ENCODE measurements around the gene REEP1. TPM values are rescaled to one million over a fixed set of nuclear protein-coding genes. Genes with fewer than 3 reads are reported as not detected.
A peak's percentile ranks its signal among the peaks of the same experiment; 100 is the strongest.
"Not testable (repeated sequence)": the region's sequence is repeated elsewhere in the genome, so short reads cannot be mapped to it uniquely, and the experiment has no call there.

REEP1 gene
- polyA plus RNA-seq, 1 donor, result 36.9 TPM

DNA sequence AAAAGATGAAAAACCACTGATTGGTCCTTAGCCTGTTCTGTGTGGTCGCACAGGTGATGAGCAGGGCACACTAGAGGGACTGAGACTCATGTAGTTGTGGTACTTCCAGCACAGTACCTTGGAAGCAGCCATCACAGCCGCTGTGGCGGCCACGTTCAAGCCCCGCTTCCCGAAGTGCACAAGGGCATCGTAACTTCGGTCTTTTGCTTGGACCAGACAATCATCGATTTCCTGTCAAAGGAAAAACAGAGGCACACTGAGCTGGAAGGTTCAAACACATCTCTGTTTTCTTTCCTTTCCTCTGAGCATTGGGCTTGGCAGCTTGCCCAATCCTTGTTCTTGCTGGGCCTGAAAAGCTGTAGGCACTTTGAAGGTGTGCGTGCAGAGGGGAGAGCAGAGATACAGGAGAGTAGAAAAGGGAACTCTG lies 85.6 kb downstream of the REEP1 start:
- no peaks in the 10 kb centered on the region for H3K4me1 ChIP-seq (ENCODE audit: control insufficient read depth, insufficient read depth, low read length)
- H3K27me3 ChIP-seq (ENCODE audit: control insufficient read depth, insufficient read depth, low read length), result no peaks in the 10 kb centered on the region
- H3K36me3 ChIP-seq (ENCODE audit: control insufficient read depth, insufficient read depth, low read length), result peaks cover 8% of the 10 kb centered on the region
- H3K4me3 ChIP-seq (ENCODE audit: low read length), result no peak overlapping the region
- no peak overlapping the region for H3K27ac ChIP-seq (ENCODE audit: low read length)
- no CpG with 5 or more reads among the region's 10 CpGs for WGBS (ENCODE audit: insufficient coverage, low lambda C conversion rate)
- no peaks in the 10 kb centered on the region for H3K9me3 ChIP-seq (ENCODE audit: control insufficient read depth, low read depth, low read length)
- no peak for DNase-seq

- H3K27me3 ChIP-seq (ENCODE audit: control insufficient read depth, insufficient read depth, low read length), result no peaks in the 10 kb centered on the region
- H3K9me3 ChIP-seq (ENCODE audit: control insufficient read depth, low read depth, low read length), result no peaks in the 10 kb centered on the region
- peak; percentile 16 to 35 for DNase-seq
- H3K36me3 ChIP-seq (ENCODE audit: control insufficient read depth, insufficient read depth, low read length), result peaks cover 8% of the 10 kb centered on the region
- WGBS (ENCODE audit: insufficient coverage, low lambda C conversion rate), result no CpG with 5 or more reads among the region's 10 CpGs
- no peak overlapping the region for H3K4me3 ChIP-seq (ENCODE audit: low read length)
- H3K4me1 ChIP-seq (ENCODE audit: control insufficient read depth, insufficient read depth, low read length), result no peaks in the 10 kb centered on the region
- peak overlapping the region; percentile 16 for H3K27ac ChIP-seq (ENCODE audit: low read length)
These were observed 87.6 kb downstream of the REEP1 start for GRCh38 chr2:86249579-86250391.

- Histone ChIP-seq H3K9me3 (ENCODE audit: control insufficient read depth, low read depth, low read length) (no peaks in the 10 kb centered on the region), H3K36me3 (ENCODE audit: control insufficient read depth, insufficient read depth, low read length) (peaks cover 8% of the 10 kb centered on the region), H3K4me1 (ENCODE audit: control insufficient read depth, insufficient read depth, low read length) (peaks cover 5% of the 10 kb centered on the region), H3K4me3 (ENCODE audit: low read length) (no peak overlapping the region), H3K27me3 (ENCODE audit: control insufficient read depth, insufficient read depth, low read length) (no peaks in the 10 kb centered on the region), H3K27ac (ENCODE audit: low read length) (peak overlapping the region; percentile 16)
- DNase-seq, result no peak
- no CpG with 5 or more reads among the region's 6 CpGs for WGBS (ENCODE audit: insufficient coverage, low lambda C conversion rate)
These were observed 88.2 kb downstream of the REEP1 start for GRCh38 chr2:86249176-86249575.

- peak; percentile 51 to 70 for DNase-seq
- H3K27me3 ChIP-seq (ENCODE audit: control insufficient read depth, insufficient read depth, low read length); H3K4me1 ChIP-seq (ENCODE audit: control insufficient read depth, insufficient read depth, low read length); H3K9me3 ChIP-seq (ENCODE audit: control insufficient read depth, low read depth, low read length); H3K36me3 ChIP-seq (ENCODE audit: control insufficient read depth, insufficient read depth, low read length); H3K4me3 ChIP-seq (ENCODE audit: low read length): not testable (repeated sequence)
- WGBS (ENCODE audit: insufficient coverage, low lambda C conversion rate), result no CpG with 5 or more reads among the region's 5 CpGs
- H3K27ac ChIP-seq (ENCODE audit: low read length), result peak overlapping the region; percentile 20
These were observed 92.2 kb downstream of the REEP1 start for GRCh38 chr2:86245222-86245621.

DNA sequence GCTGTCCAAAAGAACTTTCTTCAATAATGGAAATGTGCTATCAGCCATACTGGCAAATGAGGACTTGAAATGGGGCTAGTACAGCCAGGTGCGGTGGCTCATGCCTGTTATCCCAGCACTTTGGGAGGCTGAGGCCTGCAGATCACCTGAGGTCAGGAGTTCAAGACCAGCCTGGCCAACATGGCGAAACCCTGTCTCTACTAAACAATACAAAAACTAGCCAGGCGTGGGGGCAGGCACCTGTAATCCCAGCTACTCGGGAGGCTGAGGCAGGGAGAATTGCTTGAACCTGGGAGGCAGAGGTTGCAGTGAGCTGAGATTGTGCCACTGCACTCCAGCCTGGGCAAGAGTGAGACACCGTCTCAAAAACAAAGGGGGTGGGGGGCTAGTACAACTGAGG lies 92.6 kb downstream of the REEP1 start:
- not testable (repeated sequence) for H3K4me1 ChIP-seq (ENCODE audit: control insufficient read depth, insufficient read depth, low read length); H3K27me3 ChIP-seq (ENCODE audit: control insufficient read depth, insufficient read depth, low read length); H3K4me3 ChIP-seq (ENCODE audit: low read length); H3K36me3 ChIP-seq (ENCODE audit: control insufficient read depth, insufficient read depth, low read length); H3K9me3 ChIP-seq (ENCODE audit: control insufficient read depth, low read depth, low read length); DNase-seq
- no CpG with 5 or more reads among the region's 5 CpGs for WGBS (ENCODE audit: insufficient coverage, low lambda C conversion rate)
- H3K27ac ChIP-seq (ENCODE audit: low read length), result peak overlapping the region; percentile 20

DNA sequence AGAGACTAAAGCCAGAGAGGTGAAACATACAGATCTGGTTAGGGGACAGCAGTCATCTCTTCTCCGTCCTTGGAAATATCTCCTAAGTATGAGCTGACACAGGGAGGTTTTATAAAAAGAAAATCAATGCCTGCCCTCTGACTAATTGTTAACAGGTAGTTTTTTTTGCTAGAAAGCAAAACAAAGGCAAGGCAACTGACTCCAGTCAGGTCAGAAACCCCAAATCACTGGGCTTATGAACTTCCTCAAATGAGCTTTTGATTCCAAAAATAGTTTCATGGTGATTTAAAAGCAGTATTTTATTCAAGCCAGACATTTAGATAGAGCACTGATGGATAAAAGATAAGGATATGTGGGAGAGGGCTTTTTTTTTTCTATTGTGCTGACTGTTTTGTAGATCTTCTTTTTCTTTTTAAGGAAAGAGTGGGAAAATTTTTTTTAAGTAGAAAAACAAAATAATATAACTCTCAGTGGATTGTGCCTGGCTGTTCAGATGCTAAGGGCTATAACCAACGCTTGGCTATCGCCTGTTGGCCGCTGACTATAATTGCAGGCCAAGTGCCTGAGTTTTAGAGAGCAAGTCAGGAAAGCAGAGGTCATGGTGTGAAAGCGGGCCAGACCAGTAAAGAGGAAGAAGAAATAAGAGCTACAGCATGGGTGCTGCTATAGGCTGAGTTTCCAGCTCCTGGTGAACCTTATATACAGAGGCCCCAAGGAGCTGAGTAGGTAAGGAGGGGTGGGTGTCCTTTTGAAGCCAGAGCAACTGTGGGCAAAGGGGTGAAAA lies 93.3 kb downstream of the REEP1 start:
- WGBS (ENCODE audit: insufficient coverage, low lambda C conversion rate), result 87% methylated on average over 4 of the region's 5 CpGs
- no peak for DNase-seq
- peak overlapping the region; percentile 11 for H3K27ac ChIP-seq (ENCODE audit: low read length)

DNA sequence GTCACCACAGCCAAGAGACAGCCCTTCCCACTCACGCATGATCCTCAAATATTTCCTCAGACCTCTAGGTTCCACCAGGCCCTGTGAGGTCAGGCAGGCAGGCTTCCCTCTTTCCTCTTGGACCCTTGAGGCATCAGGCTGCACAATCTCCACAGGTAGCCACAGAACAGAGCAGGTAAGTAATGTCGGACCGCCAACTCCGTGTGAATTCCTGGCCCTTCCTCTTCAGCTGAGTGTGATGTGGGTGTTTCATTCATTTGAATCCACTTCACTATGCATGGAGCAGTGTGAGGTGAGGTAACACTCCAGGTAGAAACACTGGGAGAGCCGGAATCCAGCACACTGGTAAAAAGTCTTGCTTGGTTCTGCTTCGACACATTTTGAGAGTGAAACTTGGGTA lies 94.2 kb downstream of the REEP1 start:
- Histone ChIP-seq H3K9me3 (ENCODE audit: control insufficient read depth, low read depth, low read length) (no peaks in the 10 kb centered on the region), H3K27ac (ENCODE audit: low read length) (no peak overlapping the region), H3K27me3 (ENCODE audit: control insufficient read depth, insufficient read depth, low read length) (no peaks in the 10 kb centered on the region), H3K36me3 (ENCODE audit: control insufficient read depth, insufficient read depth, low read length) (peaks cover 4% of the 10 kb centered on the region), H3K4me3 (ENCODE audit: low read length) (no peak overlapping the region), H3K4me1 (ENCODE audit: control insufficient read depth, insufficient read depth, low read length) (peaks cover 5% of the 10 kb centered on the region)
- no peak for DNase-seq
- no CpG with 5 or more reads among the region's 6 CpGs for WGBS (ENCODE audit: insufficient coverage, low lambda C conversion rate)

More for the DNA sequence above, 93.3 kb downstream of the REEP1 start:
- no peak overlapping the region for H3K4me3 ChIP-seq (ENCODE audit: low read length)
- no peaks in the 10 kb centered on the region for H3K9me3 ChIP-seq (ENCODE audit: control insufficient read depth, low read depth, low read length)
- peaks cover 2% of the 10 kb centered on the region for H3K36me3 ChIP-seq (ENCODE audit: control insufficient read depth, insufficient read depth, low read length)
- peaks cover 5% of the 10 kb centered on the region for H3K4me1 ChIP-seq (ENCODE audit: control insufficient read depth, insufficient read depth, low read length)
- no peaks in the 10 kb centered on the region for H3K27me3 ChIP-seq (ENCODE audit: control insufficient read depth, insufficient read depth, low read length)

DNA sequence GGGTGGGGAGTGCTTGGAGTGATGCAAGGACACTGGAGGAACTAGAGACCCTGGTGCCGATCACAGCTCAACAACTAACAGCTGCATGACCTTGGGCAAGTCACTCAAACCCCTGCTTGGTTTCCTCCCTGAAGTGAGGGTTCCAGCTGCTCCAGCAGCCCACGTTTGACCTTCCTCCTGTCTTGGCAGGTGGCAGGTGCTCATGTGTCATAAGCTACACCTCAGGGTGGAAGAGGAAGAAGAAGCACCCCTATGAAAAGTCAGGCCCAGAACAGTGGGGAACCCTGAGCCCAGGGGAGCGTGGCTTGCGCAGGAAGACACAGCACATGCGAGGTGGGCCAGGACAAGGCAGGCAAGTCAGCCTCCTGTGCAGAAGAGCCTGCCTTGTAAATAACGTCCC lies 95.8 kb downstream of the REEP1 start:
- Histone ChIP-seq H3K4me3 (ENCODE audit: low read length) (no peak overlapping the region), H3K4me1 (ENCODE audit: control insufficient read depth, insufficient read depth, low read length) (peaks cover 5% of the 10 kb centered on the region), H3K36me3 (ENCODE audit: control insufficient read depth, insufficient read depth, low read length) (peaks cover 4% of the 10 kb centered on the region), H3K27me3 (ENCODE audit: control insufficient read depth, insufficient read depth, low read length) (no peaks in the 10 kb centered on the region), H3K27ac (ENCODE audit: low read length) (no peak overlapping the region), H3K9me3 (ENCODE audit: control insufficient read depth, low read depth, low read length) (no peaks in the 10 kb centered on the region)
- no CpG with 5 or more reads among the region's 6 CpGs for WGBS (ENCODE audit: insufficient coverage, low lambda C conversion rate)
- no peak for DNase-seq

- H3K4me1 ChIP-seq (ENCODE audit: control insufficient read depth, insufficient read depth, low read length), result peaks cover 5% of the 10 kb centered on the region
- H3K27ac ChIP-seq (ENCODE audit: low read length), result no peak overlapping the region
- no CpG with 5 or more reads among the region's 14 CpGs for WGBS (ENCODE audit: insufficient coverage, low lambda C conversion rate)
- no peaks in the 10 kb centered on the region for H3K9me3 ChIP-seq (ENCODE audit: control insufficient read depth, low read depth, low read length)
- DNase-seq, result no peak
- peaks cover 4% of the 10 kb centered on the region for H3K36me3 ChIP-seq (ENCODE audit: control insufficient read depth, insufficient read depth, low read length)
- H3K4me3 ChIP-seq (ENCODE audit: low read length), result no peak overlapping the region
- H3K27me3 ChIP-seq (ENCODE audit: control insufficient read depth, insufficient read depth, low read length), result no peaks in the 10 kb centered on the region
These were observed 97.2 kb downstream of the REEP1 start for GRCh38 chr2:86240251-86240650.

DNA sequence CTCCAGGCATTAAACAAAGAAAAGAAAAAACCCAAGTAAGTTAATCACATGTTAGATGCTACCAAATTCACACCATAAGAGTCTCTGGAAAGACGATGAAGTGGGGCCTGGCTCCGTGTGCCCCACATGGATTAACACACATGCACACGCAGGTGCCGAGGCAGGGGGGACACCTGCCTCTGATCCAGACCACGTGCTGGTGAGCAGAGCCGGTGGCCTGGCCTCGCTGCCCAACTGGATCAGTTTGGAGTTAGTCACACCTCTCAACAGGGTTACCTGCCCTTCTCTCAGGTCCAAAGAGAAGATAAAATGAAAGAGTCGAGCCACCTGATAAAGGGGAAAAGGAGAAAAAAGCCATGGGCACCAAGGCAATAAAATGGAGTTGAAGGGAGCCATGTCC lies 97.7 kb downstream of the REEP1 start:
- H3K36me3 ChIP-seq (ENCODE audit: control insufficient read depth, insufficient read depth, low read length), result peaks cover 4% of the 10 kb centered on the region
- no peaks in the 10 kb centered on the region for H3K27me3 ChIP-seq (ENCODE audit: control insufficient read depth, insufficient read depth, low read length)
- H3K27ac ChIP-seq (ENCODE audit: low read length), result no peak overlapping the region
- peaks cover 5% of the 10 kb centered on the region for H3K4me1 ChIP-seq (ENCODE audit: control insufficient read depth, insufficient read depth, low read length)
- DNase-seq, result no peak
- no CpG with 5 or more reads among the region's 8 CpGs for WGBS (ENCODE audit: insufficient coverage, low lambda C conversion rate)
- H3K9me3 ChIP-seq (ENCODE audit: control insufficient read depth, low read depth, low read length), result no peaks in the 10 kb centered on the region
- H3K4me3 ChIP-seq (ENCODE audit: low read length), result no peak overlapping the region
